Prostate gland (tissue), 2 donors: ENCODE data around the gene MOBP. TPM values are rescaled to one million over a fixed set of nuclear protein-coding genes. Genes with fewer than 3 reads are reported as not detected.

Experiments used
- DNase-seq: peaks from one replicate; pipeline ENCODE4 v3.0.0-alpha.2; 2019; ENCODE audit warnings: low spot score
- H3K27ac ChIP-seq, 2 donors: fragments of 200-600 bp; sonication (generic); 2 replicates each; pipeline ENCODE4 v1.5.1; 2017 to 2019
- H3K27me3 ChIP-seq: fragments of 200-600 bp; sonication (generic); replicated peaks from 2 replicates; pipeline ENCODE4 v1.5.1; 2019; ENCODE audit not compliant: insufficient read depth
- H3K36me3 ChIP-seq, 2 donors: fragments of 200-600 bp; sonication (generic); 1 replicate in 1 of 2; 2 replicates in 1 of 2; pipeline versions ENCODE4 v1.5.1 to v1.8.1; 2017 to 2019
- H3K4me1 ChIP-seq: fragments of 200-600 bp; sonication (generic); replicated peaks from 2 replicates; pipeline ENCODE4 v1.5.1; 2019
- H3K4me3 ChIP-seq, 2 donors: fragments of 200-600 bp; sonication (generic); 2 replicates each; pipeline ENCODE4 v1.5.1; 2017 to 2019
- H3K9me3 ChIP-seq: fragments of 200-600 bp; sonication (generic); 2 replicates; pipeline ENCODE4 v1.5.1; 2017
- POLR2A ChIP-seq: fragments of 450-650 bp; IDR thresholded peaks from one replicate; pipeline ENCODE4 v1.6.1; 2016; ENCODE audit warnings: antibody characterized with exemption, mild to moderate bottlenecking
- POLR2AphosphoS5 ChIP-seq: sonication (generic); formaldehyde crosslinking; IDR thresholded peaks from one replicate; pipeline ENCODE4 v1.6.1; 2017; ENCODE audit warnings: antibody characterized with exemption
- WGBS: methylation state at CpG from one replicate; pipeline ENCODE4 v1.1.5; 2018; 5-methylcytosine and 5-hydroxymethylcytosine counted together
- intact Hi-C: fragments of 100-400 bp; cut with DNase I; formaldehyde crosslinking; loops from one replicate; pipeline ENCODE4 v1.14.2; 2022
- total RNA-seq, 2 donors: library from RNA; depleted of rRNA; stranded (reverse); fragments of >200 nt; gene quantifications; one replicate each; pipeline ENCODE4 v1.1.0, GENCODE V29; 2016
- TF ChIP-seq, protein P1 (sequence below), 4 experiments: fragments of 200-600 bp in 2 of 4; fragments of 450-650 bp in 2 of 4; sonication (generic) in 2 of 4; IDR thresholded peaks; 1 replicate in 3 of 4; 2 replicates in 1 of 4; pipeline ENCODE4 v1.5.1; 2016 to 2019; ENCODE audit warnings: antibody characterized with exemption in 4 of 4, mild to moderate bottlenecking in 2 of 4, moderate library complexity in 2 of 4

Gene MOBP
- total RNA-seq, 2 donors from 2014 or later: 2.4 TPM; not detected in 1

DNA sequence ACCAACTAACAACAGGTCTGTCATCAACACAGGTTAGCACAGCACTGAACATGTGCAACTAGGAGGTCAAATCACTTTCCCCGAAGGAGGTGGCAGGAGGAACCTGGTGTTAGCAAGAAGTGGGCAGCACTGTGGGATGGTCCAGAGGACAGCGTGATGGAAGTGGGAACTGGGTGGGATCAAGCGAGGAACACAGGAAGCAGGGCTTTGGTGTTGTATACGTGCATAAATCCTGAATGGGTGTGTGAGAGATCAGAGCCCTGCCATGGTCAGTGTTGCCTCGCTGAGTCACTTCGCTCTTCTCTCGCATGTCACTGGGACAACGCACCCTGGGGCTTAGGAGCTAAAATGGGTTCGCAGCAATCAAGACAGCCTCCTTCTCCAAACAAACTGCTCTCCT lies 62.1 kb downstream of the MOBP start:
- TF ChIP-seq, protein P1, sequence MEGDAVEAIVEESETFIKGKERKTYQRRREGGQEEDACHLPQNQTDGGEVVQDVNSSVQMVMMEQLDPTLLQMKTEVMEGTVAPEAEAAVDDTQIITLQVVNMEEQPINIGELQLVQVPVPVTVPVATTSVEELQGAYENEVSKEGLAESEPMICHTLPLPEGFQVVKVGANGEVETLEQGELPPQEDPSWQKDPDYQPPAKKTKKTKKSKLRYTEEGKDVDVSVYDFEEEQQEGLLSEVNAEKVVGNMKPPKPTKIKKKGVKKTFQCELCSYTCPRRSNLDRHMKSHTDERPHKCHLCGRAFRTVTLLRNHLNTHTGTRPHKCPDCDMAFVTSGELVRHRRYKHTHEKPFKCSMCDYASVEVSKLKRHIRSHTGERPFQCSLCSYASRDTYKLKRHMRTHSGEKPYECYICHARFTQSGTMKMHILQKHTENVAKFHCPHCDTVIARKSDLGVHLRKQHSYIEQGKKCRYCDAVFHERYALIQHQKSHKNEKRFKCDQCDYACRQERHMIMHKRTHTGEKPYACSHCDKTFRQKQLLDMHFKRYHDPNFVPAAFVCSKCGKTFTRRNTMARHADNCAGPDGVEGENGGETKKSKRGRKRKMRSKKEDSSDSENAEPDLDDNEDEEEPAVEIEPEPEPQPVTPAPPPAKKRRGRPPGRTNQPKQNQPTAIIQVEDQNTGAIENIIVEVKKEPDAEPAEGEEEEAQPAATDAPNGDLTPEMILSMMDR (IDR thresholded peaks at IDR 0.05): no peak
- no peak for TF ChIP-seq POLR2A
- no peak for TF ChIP-seq POLR2AphosphoS5
- Histone ChIP-seq H3K27ac (no peak overlapping the region), H3K4me1 (no peaks in the 10 kb centered on the region), H3K4me3 (no peak overlapping the region), H3K36me3 (no peaks in the 10 kb centered on the region), H3K27me3 (no peaks in the 10 kb centered on the region), H3K9me3 (no peaks in the 10 kb centered on the region)
- 83% methylated on average over 9 of the region's 9 CpGs for WGBS
- no peak for DNase-seq
- intact Hi-C loops: no loop called here

DNA sequence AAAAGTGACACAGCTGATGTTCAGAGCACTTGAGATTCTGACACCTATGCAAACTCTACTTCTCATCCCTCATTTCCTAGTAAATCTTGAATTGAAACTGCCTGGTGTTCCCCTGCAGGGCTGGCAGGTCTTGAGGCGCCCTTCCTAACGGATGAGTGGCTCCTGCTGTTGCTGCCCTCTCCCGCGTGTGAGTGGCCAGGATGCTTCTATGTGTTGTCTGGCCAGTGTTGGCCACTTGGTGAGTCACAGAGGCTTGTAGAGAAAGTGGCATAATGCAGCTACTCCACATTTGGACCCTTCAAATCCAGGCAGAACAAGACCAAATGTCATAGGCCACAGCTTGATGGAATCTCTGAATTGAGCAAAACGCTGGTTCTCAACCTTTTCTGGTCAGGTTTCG lies 63.6 kb downstream of the MOBP start:
- Histone ChIP-seq H3K27ac (no peak overlapping the region), H3K9me3 (no peaks in the 10 kb centered on the region), H3K4me1 (no peaks in the 10 kb centered on the region), H3K36me3 (no peaks in the 10 kb centered on the region), H3K4me3 (no peak overlapping the region), H3K27me3 (no peaks in the 10 kb centered on the region)
- intact Hi-C loops: no loop called here
- DNase-seq: no peak
- TF ChIP-seq POLR2AphosphoS5: no peak
- TF ChIP-seq, protein P1 (IDR thresholded peaks at IDR 0.05): no peak
- TF ChIP-seq POLR2A: no peak
- 93% methylated on average over 6 of the region's 6 CpGs for WGBS

DNA sequence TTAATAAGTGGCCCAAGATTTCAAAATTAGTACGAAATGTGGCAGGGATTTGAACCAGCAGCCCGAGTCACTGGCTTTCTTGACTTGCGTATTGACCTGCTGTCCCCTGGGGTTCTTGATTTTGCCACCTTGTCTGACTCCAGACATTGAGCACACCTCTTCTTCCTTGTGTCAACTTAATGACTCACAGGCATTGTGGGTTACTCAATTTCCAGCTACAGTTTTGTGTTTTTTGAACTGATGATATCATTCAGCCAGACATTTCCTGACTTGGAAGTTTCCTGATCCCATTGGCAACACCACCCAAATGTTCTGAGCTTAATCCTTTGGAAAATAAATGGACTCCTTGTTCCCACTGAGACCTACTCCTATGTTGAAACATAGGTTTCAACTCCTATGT lies 64.2 kb downstream of the MOBP start:
- TF ChIP-seq POLR2AphosphoS5: no peak
- no peak for TF ChIP-seq POLR2A
- TF ChIP-seq, protein P1 (IDR thresholded peaks at IDR 0.05): no peak
- H3K27me3 ChIP-seq: no peaks in the 10 kb centered on the region
- no peaks in the 10 kb centered on the region for H3K4me1 ChIP-seq
- 87% methylated on average over 3 of the region's 3 CpGs for WGBS
- H3K4me3 ChIP-seq: no peak overlapping the region
- H3K36me3 ChIP-seq: no peaks in the 10 kb centered on the region
- intact Hi-C loops: no loop called here
- DNase-seq: no peak
- no peaks in the 10 kb centered on the region for H3K9me3 ChIP-seq
- no peak overlapping the region for H3K27ac ChIP-seq

DNA sequence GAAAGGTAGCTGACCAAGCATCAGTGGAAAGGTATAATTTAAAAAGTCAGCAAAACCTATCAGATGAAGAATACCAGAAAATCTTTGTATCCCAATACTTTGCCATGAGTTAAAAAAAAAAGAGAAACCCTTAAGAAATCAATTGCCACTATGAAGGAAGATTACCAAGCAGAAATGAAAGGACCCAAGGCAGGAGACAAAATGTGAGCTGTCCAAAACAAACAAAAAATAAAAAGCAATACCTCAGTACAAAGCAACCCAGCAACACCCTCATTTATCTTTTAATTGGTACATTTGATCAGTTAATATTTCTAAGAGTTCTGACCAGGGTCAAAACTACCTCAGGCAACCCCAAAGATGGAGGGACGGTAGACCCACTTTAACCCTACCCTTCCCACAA lies 65.3 kb downstream of the MOBP start:
- intact Hi-C loops: no loop called here
- H3K4me3 ChIP-seq: no peak overlapping the region
- no peaks in the 10 kb centered on the region for H3K36me3 ChIP-seq
- WGBS: 40% methylated on average over 1 of the region's 1 CpG
- H3K27ac ChIP-seq: no peak overlapping the region
- TF ChIP-seq, protein P1 (IDR thresholded peaks at IDR 0.05): no peak
- TF ChIP-seq POLR2A: no peak
- TF ChIP-seq POLR2AphosphoS5: no peak
- no peaks in the 10 kb centered on the region for H3K4me1 ChIP-seq
- no peak for DNase-seq
- no peaks in the 10 kb centered on the region for H3K9me3 ChIP-seq
- no peaks in the 10 kb centered on the region for H3K27me3 ChIP-seq

DNA sequence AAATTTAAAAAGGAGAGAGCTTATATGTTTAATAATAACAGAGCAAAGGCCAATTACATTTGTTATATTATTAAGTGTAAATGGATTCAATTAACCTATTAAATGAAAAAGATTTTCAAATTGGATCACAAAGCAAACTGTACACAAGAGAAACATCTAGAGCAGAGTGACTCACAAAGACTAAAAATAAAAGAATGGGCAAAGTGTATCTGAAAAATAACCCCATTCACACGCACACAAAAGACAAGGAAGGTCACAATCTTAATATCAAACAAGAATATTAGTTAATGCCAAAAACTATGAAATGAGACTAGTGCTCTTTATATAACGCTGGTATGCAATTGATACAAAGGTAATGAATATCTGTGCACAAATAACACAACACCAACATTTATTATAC lies 65.7 kb downstream of the MOBP start:
- H3K27me3 ChIP-seq: no peaks in the 10 kb centered on the region
- TF ChIP-seq, protein P1 (IDR thresholded peaks at IDR 0.05): no peak
- TF ChIP-seq POLR2AphosphoS5: no peak
- no peak for TF ChIP-seq POLR2A
- H3K36me3 ChIP-seq: no peaks in the 10 kb centered on the region
- no peak overlapping the region for H3K4me3 ChIP-seq
- no peak for DNase-seq
- 37% methylated on average over 2 of the region's 2 CpGs for WGBS
- no peak overlapping the region for H3K27ac ChIP-seq
- intact Hi-C loops: no loop called here
- H3K9me3 ChIP-seq: no peaks in the 10 kb centered on the region
- no peaks in the 10 kb centered on the region for H3K4me1 ChIP-seq
